ENCODE results near the gene EME1. TPM values are rescaled to one million over a fixed set of nuclear protein-coding genes. Genes with fewer than 3 reads are reported as not detected.

Gene EME1
- total RNA-seq, 1 donor from 2014 or later: 3.6 TPM

- DNase-seq: no peak
- POLR2A ChIA-PET: interaction anchor here (0.6 kb wide), 1 partner anchor 19 kb away, joined by 3 read pairs; no protein-coding TSS in a partner anchor
- H3K9me3 Mint-ChIP-seq: no peaks in the 10 kb centered on the region
- no peaks in the 10 kb centered on the region for H3K27me3 Mint-ChIP-seq
- peaks cover 68% of the 10 kb centered on the region for H3K36me3 Mint-ChIP-seq (ENCODE audit: low read depth)
- CTCF ChIA-PET: interaction anchor here (1.3 kb wide), 1 partner anchor 8 kb away, joined by 5 read pairs; no protein-coding TSS in a partner anchor
- no peak overlapping the region for H3K27ac Mint-ChIP-seq
- no peak overlapping the region for H3K4me3 Mint-ChIP-seq
- no peak for ATAC-seq (ENCODE audit: low read depth)
- intact Hi-C loops (cut with micrococcal nuclease): no loop called here
- TF ChIP-seq CTCF (IDR thresholded peaks at IDR 0.05): no peak
- H3K4me1 Mint-ChIP-seq: peaks cover 20% of the 10 kb centered on the region
Measured at GRCh38 chr17:50370052-50370451, 3.0 kb upstream of the EME1 start.

- Mint-ChIP-seq H3K36me3 (ENCODE audit: low read depth) (peaks cover 58% of the 10 kb centered on the region), H3K27me3 (no peaks in the 10 kb centered on the region), H3K4me1 (peaks cover 20% of the 10 kb centered on the region), H3K27ac (no peak overlapping the region), H3K4me3 (peak overlapping the region; percentile 99), H3K9me3 (no peaks in the 10 kb centered on the region)
- DNase-seq: no peak
- intact Hi-C loops (cut with micrococcal nuclease): no loop called here
- ATAC-seq (ENCODE audit: low read depth): no peak
- no peak for TF ChIP-seq CTCF (IDR thresholded peaks at IDR 0.05)
- ChIA-PET POLR2A (interaction anchor here (0.6 to 2.9 kb wide), 2 partner anchors 26 to 221 kb away, joined by 3 to 15 read pairs; partner anchors contain the start of genes LRRC59 and PPP1R9B), CTCF (no interaction called here)
Measured at GRCh38 chr17:50371526-50371925, 1.5 kb upstream of the EME1 start.

- H3K27me3 Mint-ChIP-seq: no peaks in the 10 kb centered on the region
- peak overlapping the region; percentile 99 for H3K4me3 Mint-ChIP-seq
- peaks cover 20% of the 10 kb centered on the region for H3K4me1 Mint-ChIP-seq
- H3K9me3 Mint-ChIP-seq: no peaks in the 10 kb centered on the region
- peaks cover 50% of the 10 kb centered on the region for H3K36me3 Mint-ChIP-seq (ENCODE audit: low read depth)
- H3K27ac Mint-ChIP-seq: peak overlapping the region; percentile 100
- ChIA-PET CTCF (interaction anchor here (0.7 kb wide), 1 partner anchor 25 kb away, joined by 3 read pairs; the partner anchor contains the start of gene LRRC59), POLR2A (interaction anchor here (1.3 to 2.9 kb wide), 3 partner anchors 13 to 26 kb away, joined by 3 to 15 read pairs (median 4); partner anchors contain the start of genes LRRC59 and XYLT2)
- DNase-seq (no peak), ATAC-seq (ENCODE audit: low read depth) (peak; percentile 8)
- no peak for TF ChIP-seq CTCF (IDR thresholded peaks at IDR 0.05)
- intact Hi-C loops (cut with micrococcal nuclease): loop anchor here (1.0 to 2.0 kb wide), 2 partner anchors 27 to 55 kb away; partner anchors contain the start of gene ACSF2
Measured at GRCh38 chr17:50372222-50372757, 739 bp upstream of the EME1 start.

- no peaks in the 10 kb centered on the region for H3K27me3 Mint-ChIP-seq
Measured at GRCh38 chr17:50373705-50374104, 676 bp downstream of the EME1 start.

More at GRCh38 chr17:50373705-50374104, 676 bp downstream of the EME1 start:
- Mint-ChIP-seq H3K36me3 (ENCODE audit: low read depth) (peaks cover 36% of the 10 kb centered on the region), H3K4me3 (peak overlapping the region; percentile 99), H3K9me3 (no peaks in the 10 kb centered on the region), H3K4me1 (peaks cover 20% of the 10 kb centered on the region), H3K27ac (no peak overlapping the region)
- ChIA-PET POLR2A (interaction anchor here (0.8 to 2.9 kb wide), 5 partner anchors 12 to 28 kb away, joined by 3 to 15 read pairs (median 4); partner anchors contain the start of genes LRRC59 and XYLT2), CTCF (interaction anchor here (0.9 kb wide), 1 partner anchor 24 kb away, joined by 3 read pairs; no protein-coding TSS in a partner anchor)
- no peak for TF ChIP-seq CTCF (IDR thresholded peaks at IDR 0.05)
- DNase-seq (no peak), ATAC-seq (ENCODE audit: low read depth) (no peak)
- intact Hi-C loops (cut with micrococcal nuclease): loop anchor here (1.0 to 2.0 kb wide), 2 partner anchors 24 to 53 kb away; partner anchors contain the start of genes ACSF2 and LRRC59
